NCI-H524 (cell line): ENCODE results near the gene SH2D7.
A peak's percentile ranks its signal among the peaks of the same experiment; 100 is the strongest.

Experiments
- DNase-seq, 2 experiments: peaks; one replicate each; lab custom pipeline; 2025; lab: John Stamatoyannopoulos, UW

The SH2D7 gene

DNA sequence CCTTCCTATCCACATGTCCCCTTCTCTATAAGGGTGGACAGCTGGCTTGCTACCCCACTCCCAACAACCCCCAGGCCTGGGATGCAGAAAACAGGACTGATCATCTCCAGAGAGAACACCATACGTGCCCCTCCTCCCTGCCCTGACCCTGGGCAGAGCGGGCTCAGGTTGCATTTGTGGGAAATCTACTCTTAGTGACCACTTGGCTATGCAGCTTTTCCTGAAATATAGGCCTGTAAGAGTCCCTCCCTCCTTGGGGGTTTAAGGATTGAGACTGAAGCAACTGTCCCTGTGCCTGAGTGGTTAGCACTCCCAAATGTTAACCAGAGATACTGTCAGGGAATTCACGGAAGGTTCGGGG, 11.7 kb downstream of the SH2D7 start:
- no peak for DNase-seq

DNA sequence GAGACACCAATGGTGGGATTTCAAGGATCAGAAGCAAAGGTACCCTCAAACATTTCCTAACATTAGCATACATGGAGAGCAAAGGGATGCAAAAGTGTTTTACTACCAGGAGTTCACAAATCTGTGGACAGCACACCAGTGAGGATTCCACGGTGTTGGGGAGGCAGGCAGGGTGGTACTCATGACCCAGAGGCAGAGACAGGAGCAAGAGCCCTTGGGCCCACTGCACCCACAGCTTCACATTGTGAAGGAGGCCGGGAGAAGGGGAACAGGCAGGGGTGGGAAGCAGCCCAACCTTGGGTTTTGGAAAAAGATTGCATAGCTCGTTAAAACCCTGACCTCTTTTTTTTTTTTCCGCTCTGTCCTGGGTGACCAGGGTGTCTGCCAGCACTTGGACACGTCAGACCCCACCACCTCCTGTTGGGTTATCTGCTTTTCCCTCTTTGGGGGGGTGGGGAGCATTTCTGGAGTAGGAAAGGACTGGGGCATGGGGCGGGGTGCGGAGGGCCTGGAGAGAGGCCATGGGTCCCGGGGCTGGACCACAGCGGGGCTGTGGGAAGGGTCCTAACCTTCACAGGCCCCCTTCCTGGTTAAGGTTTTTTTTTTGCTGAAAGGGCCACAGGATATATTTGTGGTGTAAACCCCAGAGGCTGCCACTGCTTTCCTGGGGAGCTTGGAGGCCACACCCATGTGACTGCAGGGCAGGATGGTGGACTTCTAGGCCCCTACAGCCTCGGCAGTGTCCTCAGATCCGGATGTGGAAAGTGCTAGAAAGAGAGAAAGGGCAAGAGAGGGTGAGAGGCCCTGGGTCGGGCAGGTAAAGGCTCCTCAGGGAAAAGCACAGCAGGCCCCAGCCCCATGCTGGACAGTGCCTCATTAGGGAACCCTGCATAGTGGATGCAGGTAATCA, 12.5 kb downstream of the SH2D7 start:
- DNase-seq: no peak

DNA sequence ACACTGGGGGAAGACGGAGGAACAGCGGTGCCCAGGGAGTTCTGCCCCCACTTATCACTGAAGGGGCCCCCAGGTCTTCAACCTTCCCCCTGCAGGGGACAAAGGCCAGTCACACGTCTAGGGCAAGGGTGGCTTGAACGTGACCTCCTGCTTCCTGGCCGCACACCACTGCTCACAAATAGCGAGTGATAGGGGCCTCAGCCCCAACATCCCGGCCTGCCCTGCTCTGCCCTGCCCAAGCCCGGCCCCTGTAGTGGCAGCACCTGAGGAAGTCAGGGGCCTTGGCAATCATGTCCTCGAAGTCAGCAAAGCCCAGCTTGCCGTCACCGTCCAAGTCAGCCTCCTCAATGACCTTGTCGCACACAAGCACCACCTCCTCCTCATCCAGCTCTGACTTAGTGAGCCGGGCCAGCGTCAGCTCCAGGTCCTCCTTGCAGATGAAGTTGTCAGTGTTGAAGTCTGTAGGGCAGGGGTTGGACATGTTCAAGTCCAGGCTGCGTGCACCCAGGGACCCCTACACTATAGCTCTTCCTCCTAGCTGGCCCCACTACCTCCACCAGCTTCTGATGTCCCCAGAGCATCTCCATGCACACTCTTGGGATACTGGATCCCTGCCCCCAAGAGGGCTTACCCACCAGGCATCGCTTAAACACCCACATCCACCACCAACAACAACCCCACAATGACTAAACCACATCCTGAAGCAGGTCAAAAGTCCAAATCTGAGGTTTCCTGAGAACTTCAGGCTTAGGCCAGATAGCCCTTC, 13.3 kb downstream of the SH2D7 start:
- no peak for DNase-seq

DNA sequence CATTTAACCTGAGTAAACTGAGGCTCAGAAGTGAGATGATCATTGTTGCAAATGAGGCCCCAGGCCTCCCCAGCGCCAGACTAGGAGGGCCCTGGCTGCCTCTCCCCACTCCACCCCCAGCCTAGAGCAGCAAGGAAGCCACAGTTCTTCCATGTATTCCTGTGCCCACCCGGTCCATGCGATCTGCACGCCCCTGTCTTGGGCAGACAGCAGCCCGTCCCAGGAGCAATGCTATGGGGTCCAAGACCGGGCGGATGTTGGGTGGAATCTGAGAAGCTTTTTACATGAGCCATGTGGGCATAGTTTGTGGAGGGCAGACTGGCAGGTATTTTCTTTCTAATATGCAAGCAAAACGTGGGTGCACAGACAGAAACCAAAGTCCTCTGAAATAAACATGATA, 15.1 kb downstream of the SH2D7 start:
- no peak for DNase-seq

DNA sequence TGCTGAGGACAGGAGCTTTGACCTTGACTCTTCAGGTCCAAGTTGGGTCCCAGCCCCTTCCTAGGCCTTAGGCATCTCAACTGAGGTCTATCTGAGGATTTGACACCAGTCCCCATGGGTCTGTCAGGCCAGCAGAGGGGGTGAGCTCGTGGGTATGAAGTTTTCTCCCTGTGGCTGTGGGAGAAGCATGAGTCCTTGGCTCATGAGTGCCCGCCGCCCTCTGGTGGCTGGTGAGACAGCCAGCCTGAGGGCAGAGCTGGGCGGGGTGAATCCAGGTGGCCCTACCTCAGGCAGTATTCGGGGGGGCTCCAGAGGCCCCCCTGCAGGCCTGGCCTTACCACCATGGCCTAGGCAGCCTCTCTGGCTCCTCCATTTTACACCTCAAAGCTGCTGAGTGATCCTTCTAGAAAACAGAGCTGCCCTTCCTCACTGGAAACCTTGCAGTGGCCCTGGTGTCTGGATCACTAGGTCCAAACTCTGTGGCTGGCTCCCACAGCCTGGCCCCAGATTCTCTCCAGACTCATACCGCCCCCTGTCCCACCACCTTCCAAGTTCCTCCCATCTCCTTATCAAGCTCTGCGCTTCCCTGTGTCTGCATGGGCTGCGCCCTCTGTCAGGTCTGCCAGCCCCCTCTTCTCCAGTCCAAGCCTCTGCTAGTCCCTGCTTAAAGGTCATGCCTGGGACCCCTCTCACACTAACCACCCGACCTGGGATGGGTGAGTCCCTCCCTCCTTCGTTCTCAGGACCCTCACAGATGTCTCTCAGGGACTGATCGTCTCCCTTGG, 16.1 kb downstream of the SH2D7 start:
- peak; percentile 87 to 94 for DNase-seq

DNA sequence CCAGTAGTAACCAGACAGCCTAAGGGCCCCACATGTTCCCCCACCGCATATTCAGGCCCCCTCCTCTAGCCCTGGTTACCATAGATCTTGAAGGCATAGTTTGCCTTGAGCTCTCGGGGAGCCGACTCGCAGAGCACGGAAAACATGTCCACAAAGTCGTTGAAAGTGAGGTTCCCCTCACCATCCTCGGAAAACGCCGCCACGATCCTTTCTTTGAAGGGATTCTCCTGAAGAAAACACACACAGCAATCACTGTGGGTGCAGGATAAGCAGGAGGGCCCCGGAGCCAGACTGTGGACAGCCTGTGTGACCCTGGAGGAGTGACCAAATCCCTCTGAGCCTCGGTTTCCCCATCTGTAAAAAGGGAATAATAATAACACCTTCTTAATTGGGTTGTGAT, 16.8 kb downstream of the SH2D7 start:
- DNase-seq: no peak

DNA sequence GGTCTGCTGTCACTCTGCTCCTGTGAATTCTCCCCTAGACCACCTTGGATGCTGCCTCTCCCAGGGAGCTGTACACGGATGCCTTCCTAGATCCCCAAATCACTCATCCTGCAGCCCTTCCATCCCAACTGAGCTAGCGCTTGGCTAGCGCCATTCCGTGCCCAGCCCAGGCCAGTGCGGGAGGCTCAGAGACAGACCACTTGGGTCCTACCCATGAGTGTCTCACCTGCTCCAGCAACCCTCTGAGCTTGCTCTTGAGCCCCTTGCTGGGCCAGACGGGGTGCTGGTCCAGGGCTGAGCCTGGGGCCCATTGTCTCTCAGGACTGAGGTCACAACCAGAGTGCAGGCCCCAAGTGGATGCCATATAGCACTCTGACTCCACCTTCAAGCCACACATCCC, 17.7 kb downstream of the SH2D7 start:
- no peak for DNase-seq

DNA sequence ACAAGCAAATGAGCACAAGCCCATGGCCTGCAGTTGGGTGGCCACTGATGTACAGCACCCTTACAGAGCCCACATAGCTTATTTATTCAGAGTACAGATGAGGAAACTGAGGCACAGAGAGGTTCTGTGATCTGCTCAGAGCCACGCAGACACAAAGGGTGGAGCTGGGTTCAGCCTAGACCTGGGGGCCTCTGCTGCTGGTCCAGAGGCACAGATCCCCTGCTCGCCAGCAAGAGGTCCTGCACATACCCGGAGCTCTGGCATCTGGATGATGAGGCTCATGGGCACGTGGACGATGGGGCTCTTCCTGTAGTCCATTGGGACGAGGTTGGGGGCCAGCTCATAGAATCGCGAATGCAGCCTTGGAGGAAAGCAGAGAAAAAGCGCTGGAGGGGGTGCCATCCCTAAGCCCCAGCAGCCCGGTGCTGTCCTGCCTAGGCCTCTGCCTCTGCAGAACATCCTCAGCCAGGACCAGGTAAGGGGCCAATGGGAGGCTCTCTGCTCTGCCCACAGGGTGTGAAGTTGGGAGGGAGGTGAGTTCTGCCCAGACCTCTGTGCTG, 18.6 kb downstream of the SH2D7 start:
- DNase-seq: no peak

DNA sequence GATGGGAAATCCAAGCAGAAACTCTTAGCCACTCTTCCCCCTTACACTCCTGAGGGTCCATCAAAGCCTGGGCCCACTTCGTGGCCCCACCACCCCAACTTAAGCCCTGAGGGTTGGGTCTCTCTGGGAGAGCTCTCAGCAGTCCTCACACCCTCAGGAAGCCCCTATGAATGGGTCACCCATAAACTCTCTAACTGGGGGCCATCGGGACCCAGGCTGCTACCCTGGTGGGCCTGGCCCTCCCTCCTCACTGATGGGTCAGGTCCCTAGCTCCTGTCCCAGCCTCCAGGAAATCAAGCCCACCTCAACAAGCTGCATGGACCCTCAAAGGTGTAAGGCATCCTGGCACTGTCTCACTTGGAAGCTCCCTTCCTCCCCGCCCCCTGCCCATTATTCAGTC, 19.4 kb downstream of the SH2D7 start:
- DNase-seq: no peak

DNA sequence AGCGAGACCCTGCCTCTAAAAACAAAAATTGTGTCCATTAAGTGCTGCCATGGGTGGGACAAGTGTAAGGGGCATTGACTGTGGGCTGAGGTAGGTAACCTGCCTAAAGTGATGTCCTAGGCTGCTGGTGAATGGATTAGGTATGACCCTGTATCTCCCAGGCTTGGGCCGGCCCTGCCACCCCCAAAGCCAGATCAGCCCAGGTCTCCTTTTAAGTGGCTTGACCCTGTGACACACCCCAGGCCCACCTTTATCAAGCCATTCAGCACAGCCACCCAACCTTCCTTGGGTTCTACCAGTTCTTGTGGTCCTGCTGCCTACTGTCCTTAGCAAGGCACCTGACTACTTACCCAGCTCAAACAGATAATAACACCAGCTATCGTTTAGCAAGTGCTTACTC, 20.2 kb downstream of the SH2D7 start:
- DNase-seq: no peak

DNA sequence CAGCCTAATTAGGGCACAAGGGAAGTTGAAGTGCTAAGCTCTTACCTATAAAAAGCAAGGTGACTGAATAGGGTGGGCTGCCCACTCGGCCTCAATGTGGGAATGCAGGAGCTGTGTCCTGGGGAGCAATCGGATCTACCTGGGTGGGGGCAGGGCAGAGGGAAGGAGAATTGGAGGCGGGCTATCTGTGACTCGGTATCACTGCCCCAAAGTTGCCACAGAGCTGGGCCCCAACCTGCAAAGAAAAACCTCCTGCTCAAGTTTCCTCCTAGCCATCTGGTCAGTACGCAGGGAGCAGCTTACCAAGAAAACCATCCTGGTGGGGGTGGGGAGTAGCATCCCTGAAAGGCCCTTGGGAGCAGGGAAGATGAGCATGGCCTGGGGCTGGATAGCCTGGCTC, 28.2 kb downstream of the SH2D7 start:
- DNase-seq: peak; percentile 96 to 98

DNA sequence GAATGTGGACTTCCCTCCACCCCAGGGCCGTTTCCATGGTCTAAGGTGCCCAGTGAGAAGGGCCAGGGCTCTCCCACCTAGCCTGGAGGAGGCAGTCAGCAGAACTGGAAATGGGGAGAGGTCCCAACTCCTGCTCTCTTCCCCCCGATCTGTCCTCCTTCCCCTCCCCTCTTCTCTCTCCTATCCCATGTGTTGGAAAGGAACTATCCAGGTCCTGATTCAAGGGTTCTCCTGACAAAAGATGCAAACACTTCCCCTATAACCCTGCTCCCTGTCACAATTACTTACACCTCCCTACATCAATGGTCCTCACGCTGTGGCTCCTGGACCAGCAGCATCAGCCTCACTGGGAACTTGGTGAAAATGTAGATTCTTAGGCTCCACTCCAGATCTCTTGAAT, 32.9 kb downstream of the SH2D7 start:
- DNase-seq: no peak

DNA sequence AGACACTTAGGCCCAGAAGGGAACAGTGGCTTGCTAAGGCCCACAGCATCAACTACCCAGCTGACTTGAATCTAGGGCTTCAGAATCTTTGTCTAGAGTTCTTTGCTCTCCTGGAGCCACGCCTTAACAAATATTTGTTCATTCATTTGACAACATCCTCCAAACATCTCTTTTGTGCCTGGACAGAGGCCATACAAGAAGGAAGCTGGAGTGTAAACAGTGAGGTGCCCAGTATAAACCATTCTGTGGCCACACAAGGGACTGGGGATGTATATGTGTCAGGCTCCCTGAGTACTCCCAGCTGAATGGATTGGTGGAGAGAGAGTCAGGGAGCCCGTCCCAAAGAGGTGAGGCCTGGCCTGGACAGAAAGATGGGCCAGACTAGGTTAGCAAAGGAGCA, 35.5 kb downstream of the SH2D7 start:
- no peak for DNase-seq

DNA sequence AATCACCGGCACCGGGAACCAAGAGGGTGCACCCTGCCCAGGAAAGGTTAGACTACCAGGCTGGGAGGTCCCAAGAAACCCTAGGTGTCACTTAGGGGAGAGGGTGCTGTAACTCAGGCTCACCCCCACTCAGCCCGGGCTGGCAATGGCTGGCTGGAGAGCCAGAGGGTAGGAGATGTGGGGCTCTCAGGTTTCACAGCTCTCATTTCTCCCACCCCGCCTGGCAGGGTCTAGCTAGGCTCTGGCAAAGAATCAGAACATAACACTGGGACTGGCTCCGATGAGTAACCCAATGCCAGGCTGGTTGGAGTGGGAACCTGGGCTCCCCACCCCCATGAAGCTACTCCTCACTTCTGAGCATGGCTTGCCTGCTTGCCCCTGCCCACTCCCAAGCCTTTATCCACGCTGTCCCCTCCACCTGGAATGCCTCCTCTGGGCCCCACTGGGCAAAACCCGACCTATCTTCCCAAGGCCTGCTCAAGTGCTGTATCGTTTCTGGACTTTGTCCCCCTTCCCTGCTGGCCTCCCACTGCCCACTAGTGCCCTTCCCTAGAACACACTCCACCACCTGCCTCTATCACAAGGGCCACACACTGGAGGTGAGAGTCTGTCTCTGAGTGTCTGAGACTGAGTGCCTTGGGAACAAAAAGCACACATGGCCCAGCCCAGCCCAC, 36.9 kb downstream of the SH2D7 start:
- DNase-seq: peak in 1 of 2 experiments; percentile 37

DNA sequence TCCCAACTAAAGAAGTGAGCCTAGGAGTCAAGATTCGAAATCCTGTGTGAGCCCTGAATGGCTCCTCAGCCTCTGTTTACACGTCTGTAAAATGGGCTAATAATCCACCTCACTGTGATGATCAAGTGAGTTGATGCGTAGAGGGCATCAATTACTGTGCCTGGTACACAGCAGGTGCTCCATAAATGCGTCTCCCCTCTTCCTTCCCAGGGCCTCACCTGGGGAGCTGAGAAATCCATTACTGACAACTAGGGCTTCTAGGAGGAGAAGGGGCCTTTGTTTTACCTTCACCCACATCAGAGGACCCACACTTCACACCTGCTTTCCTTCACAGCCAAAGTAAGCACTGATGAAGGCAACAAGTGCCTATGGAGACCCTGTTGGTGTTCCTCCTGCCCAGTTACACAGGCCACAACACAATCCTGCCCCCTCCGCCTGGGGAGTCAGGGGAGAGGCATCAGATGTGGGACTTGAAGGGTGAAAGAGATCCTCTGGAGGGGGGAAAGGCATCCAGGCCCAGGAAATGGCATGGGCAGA, 37.5 kb downstream of the SH2D7 start:
- no peak for DNase-seq

DNA sequence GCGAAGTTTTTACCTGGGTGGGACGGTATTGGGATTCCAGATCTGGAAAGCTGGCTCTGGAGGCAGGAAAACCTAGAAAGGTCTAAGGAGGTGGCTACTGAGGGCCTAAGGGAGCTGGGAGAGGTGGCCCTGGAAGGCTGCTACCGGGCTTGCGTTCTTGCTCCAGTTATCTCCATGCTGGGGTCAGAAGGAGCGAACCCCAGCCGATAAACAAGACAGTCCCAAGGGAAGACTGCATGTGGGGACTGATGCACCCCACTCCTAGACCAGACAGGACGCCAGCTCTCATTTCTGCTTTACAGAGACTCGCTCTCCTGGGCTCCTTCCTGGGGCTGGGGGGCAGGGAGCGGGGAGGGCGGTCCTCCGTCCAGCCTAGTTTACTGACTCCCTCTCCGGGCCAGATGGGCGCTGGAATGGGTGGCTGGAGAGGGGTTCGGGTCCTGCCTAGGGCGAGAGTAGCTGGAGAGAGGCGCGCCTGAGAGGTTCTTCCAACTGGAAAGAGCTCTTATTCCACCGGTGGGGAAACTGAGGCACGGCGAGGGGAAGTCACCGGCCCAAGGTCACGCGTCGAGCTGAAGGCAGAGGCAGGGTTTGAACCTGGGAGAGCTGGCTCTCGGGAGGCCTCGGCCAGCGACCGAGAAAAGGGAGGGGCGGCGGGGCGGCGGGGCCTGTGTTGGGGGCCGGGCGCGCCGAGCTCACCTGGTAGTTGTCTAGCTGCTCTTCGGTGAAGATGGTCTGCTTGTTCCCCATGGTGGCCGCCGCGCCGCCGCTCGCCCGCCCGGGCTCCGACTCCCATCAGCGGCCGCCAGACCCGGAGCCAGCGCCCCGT, 38.3 kb downstream of the SH2D7 start:
- no peak for DNase-seq

DNA sequence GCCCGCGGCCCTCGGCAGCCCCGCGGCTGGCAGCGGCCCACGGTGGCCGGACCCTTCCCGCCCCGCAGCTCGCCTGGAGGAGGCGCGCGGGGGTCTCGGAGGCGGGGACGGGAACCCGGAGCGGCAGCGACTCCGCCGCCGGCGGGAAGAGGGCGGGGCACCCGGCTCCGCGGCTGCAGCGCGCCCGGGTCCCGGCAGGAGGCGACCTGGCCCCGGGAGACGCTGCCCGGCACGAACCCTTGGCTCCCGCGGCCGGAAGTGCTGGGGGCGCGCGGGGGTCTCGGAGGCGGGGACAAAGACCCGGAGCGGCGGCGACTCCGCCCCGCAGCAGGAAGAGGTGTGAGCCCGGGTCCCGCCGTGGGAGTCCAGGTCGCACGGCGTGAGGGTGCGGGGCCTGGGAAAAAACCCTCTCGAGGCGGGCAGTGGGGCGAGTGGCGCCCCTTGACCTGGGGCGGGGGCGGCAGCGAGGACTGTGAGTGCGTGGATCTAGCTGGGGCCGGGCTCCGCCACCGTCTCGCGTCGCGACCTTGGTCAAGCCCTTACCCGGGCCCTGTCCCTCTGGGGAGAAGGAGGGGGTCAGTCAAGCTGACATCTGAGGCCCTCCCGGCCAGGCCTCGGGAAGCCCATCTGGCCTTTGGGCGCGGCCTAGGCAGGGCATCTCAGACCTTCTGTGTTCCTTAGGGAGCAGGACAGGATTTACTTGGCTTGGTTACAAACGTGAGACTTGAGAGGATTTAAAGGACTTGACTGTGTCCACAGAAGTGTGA, 39.1 kb downstream of the SH2D7 start, which contains the start of gene CIB2:
TSS of gene CIB2 (minus strand) at position 151 of the 767 bp plus-strand sequence. CDS start 230 bp downstream, outside the sequence.
- DNase-seq: peak; percentile 64 to 83

DNA sequence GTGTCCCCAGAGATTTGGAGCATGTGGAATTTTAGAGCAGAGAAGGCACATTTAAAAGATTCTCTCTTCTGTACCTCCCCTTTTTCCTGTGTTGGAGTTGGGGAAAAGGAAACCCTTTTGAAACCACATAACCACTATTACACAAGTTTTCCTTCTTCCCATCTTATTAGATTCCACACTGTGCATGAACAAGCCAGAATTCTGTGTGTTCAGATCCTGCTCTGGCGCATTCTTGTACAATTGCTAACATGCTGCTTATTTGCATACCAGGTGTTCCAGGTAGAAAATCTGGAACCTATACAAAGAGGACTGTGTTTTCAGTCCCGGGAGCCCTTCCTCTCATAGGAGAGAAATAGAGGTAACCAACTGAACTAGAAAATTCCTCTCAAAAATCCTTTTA, 41.4 kb downstream of the SH2D7 start:
- DNase-seq: no peak

DNA sequence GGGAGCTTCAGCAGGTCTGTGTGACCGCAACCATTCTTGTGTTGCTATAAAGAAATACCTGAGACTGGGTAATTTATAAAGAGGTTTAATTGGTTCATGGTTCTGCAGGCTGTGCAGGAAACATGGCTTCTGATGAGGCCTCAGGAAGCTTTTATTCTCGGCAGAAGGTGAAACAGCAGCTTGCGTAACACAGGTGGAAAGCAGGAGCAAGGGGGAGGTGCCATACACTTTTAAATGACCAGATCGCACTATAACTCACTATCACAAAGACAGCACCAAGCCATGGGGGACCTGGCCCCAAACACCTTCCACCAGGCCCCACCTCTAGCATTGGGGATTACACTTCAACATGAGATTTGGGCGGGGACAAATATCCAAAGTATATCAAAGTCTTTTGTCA, 47.2 kb downstream of the SH2D7 start:
- DNase-seq: no peak

DNA sequence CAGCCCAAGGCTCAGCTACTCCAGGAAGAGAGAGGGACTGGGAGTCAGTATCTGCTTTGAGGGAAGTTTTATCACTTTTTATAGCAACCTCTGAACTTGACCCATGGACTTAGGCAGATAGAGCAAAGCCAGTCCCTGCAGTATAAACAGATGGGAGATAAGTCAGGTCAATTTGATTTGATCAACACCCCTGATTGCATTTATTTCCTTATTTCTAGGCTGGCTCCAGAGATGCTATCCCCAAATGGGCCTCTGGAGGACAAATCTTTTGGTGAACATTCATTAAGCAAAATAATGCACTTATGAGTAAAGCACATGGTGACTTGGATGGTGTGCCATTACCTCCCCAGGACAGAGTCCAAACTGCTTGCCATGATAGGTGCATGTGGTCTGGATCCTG, 47.9 kb downstream of the SH2D7 start:
- no peak for DNase-seq
